H9 (cell line): ENCODE data around the gene AP4B1. TPM values are rescaled to one million over a fixed set of nuclear protein-coding genes. Genes with fewer than 3 reads are reported as not detected.

Experiments used
- DNase-seq: peaks from one replicate; pipeline ENCODE4 v3.0.0-alpha.2; 2017
- H2AFZ ChIP-seq: one replicate; pipeline ENCODE4 v1.6.1; 2013; ENCODE audit warnings: mild to moderate bottlenecking, low read length, control low read depth, moderate library complexity
- H2AK5ac ChIP-seq: 2 replicates; pipeline ENCODE4 v1.6.1; 2013; ENCODE audit warnings: low read length, control low read depth, mixed read lengths; ENCODE audit not compliant: insufficient read length
- H2BK120ac ChIP-seq: one replicate; pipeline ENCODE4 v1.6.1; 2013; ENCODE audit warnings: low read depth, mild to moderate bottlenecking, low read length, control low read depth, inconsistent platforms; ENCODE audit not compliant: poor library complexity, severe bottlenecking
- H2BK12ac ChIP-seq: 2 replicates; pipeline ENCODE4 v1.6.1; 2013; ENCODE audit warnings: low read length, control low read depth, mixed read lengths, low read depth; ENCODE audit not compliant: insufficient read length
- H2BK15ac ChIP-seq: 2 replicates; pipeline ENCODE4 v1.6.1; 2013; ENCODE audit warnings: low read depth, low read length, control low read depth
- H2BK20ac ChIP-seq: one replicate; pipeline ENCODE4 v1.6.1; 2013; ENCODE audit warnings: low read depth, mild to moderate bottlenecking, low read length, control low read depth, inconsistent platforms; ENCODE audit not compliant: poor library complexity, severe bottlenecking
- H2BK5ac ChIP-seq: 2 replicates; pipeline ENCODE4 v1.6.1; 2013; ENCODE audit warnings: low read length, control low read depth, mixed read lengths; ENCODE audit not compliant: insufficient read length
- H3K14ac ChIP-seq: 2 replicates; pipeline ENCODE4 v1.6.1; 2013; ENCODE audit warnings: low read length, control low read depth; ENCODE audit not compliant: insufficient read depth
- H3K18ac ChIP-seq: 2 replicates; pipeline ENCODE4 v1.6.1; 2013; ENCODE audit warnings: low read depth, mild to moderate bottlenecking, mixed read lengths, low read length, control low read depth; ENCODE audit not compliant: insufficient read length
- H3K23ac ChIP-seq: 2 replicates; pipeline ENCODE4 v1.6.1; 2013; ENCODE audit warnings: low read length, control low read depth, mixed read lengths, low read depth; ENCODE audit not compliant: insufficient read length
- H3K23me2 ChIP-seq: 2 replicates; pipeline ENCODE4 v1.6.1; 2013; ENCODE audit warnings: low read depth, mild to moderate bottlenecking, mixed read lengths, low read length, control low read depth; ENCODE audit not compliant: insufficient read length, poor library complexity, severe bottlenecking
- H3K27ac ChIP-seq: 2 replicates; pipeline ENCODE4 v1.5.1; 2013; ENCODE audit warnings: low read length, control low read depth, mixed read lengths, low read depth; ENCODE audit not compliant: insufficient read length
- H3K27me3 ChIP-seq: 2 replicates; pipeline ENCODE4 v1.6.1; 2013; ENCODE audit warnings: low read length, control low read depth, inconsistent platforms; ENCODE audit not compliant: insufficient read depth
- H3K4ac ChIP-seq: 2 replicates; pipeline ENCODE4 v1.6.1; 2013; ENCODE audit warnings: low read depth, mild to moderate bottlenecking, control low read depth, inconsistent platforms, low read length, moderate library complexity
- H3K4me1 ChIP-seq: 2 replicates; pipeline ENCODE4 v1.6.1; 2013; ENCODE audit warnings: low read length, control low read depth, inconsistent platforms; ENCODE audit not compliant: insufficient read depth
- H3K4me2 ChIP-seq: 2 replicates; pipeline ENCODE4 v1.6.1; 2013; ENCODE audit warnings: low read length, control low read depth, mixed read lengths; ENCODE audit not compliant: insufficient read length, insufficient read depth
- H3K56ac ChIP-seq: 2 replicates; pipeline ENCODE4 v1.6.1; 2013; ENCODE audit warnings: low read depth, mild to moderate bottlenecking, mixed read lengths, low read length, control low read depth; ENCODE audit not compliant: insufficient read length
- H3K79me1 ChIP-seq: 2 replicates; pipeline ENCODE4 v1.6.1; 2013; ENCODE audit warnings: low read depth, mild to moderate bottlenecking, moderate library complexity, low read length, control low read depth, inconsistent platforms; ENCODE audit not compliant: insufficient read depth, poor library complexity, severe bottlenecking
- H3K79me2 ChIP-seq: 2 replicates; pipeline ENCODE4 v1.6.1; 2013; ENCODE audit warnings: low read length, control low read depth, inconsistent platforms; ENCODE audit not compliant: insufficient read depth
- H3K9ac ChIP-seq: 2 replicates; pipeline ENCODE4 v1.6.1; 2013; ENCODE audit warnings: low read length, control low read depth, mixed read lengths; ENCODE audit not compliant: insufficient read length; ENCODE audit errors: extremely low read depth
- H3K9me3 ChIP-seq: one replicate; pipeline ENCODE4 v1.6.1; 2013; ENCODE audit warnings: low read depth, low read length, inconsistent platforms; ENCODE audit not compliant: control insufficient read depth
- H3T11ph ChIP-seq: one replicate; pipeline ENCODE4 v1.6.1; 2013; ENCODE audit warnings: mild to moderate bottlenecking, low read length, control low read depth, inconsistent platforms
- H4K20me1 ChIP-seq: one replicate; pipeline ENCODE4 v1.6.1; 2013; ENCODE audit not compliant: control insufficient read depth, insufficient read length, insufficient read depth
- H4K5ac ChIP-seq: 2 replicates; pipeline ENCODE4 v1.6.1; 2013; ENCODE audit warnings: low read depth, mild to moderate bottlenecking, mixed read lengths, low read length, control low read depth; ENCODE audit not compliant: insufficient read length
- H4K8ac ChIP-seq: replicated peaks from 2 replicates; pipeline ENCODE4 v1.6.1; 2013; ENCODE audit warnings: low read length, control low read depth, mixed read lengths, low read depth; ENCODE audit not compliant: insufficient read length
- H4K91ac ChIP-seq: 2 replicates; pipeline ENCODE4 v1.6.1; 2013; ENCODE audit warnings: low read depth, mild to moderate bottlenecking, moderate library complexity, mixed read lengths, low read length, control low read depth; ENCODE audit not compliant: insufficient read length
- H3K27ac Mint-ChIP-seq, 3 experiments: 2 replicates in 2 of 3; 3 replicates in 1 of 3; pipeline ENCODE4 v1.8.0; 2020 to 2021; ENCODE audit warnings: mixed read lengths in 3 of 3, mild to moderate bottlenecking in 1 of 3, moderate library complexity in 1 of 3
- H3K27me3 Mint-ChIP-seq: 2 replicates; pipeline ENCODE4 v1.8.0; 2021; ENCODE audit warnings: low read depth, mild to moderate bottlenecking, moderate library complexity, mixed read lengths
- H3K36me3 Mint-ChIP-seq, 3 experiments: 2 replicates in 2 of 3; 3 replicates in 1 of 3; pipeline ENCODE4 v1.8.0; 2020 to 2021; ENCODE audit warnings: low read depth in 3 of 3, mixed read lengths in 3 of 3; ENCODE audit not compliant: insufficient read depth in 1 of 3
- H3K4me1 Mint-ChIP-seq, 2 experiments: 2 replicates each; pipeline ENCODE4 v1.8.0; 2020; ENCODE audit warnings: mixed read lengths in 2 of 2
- H3K4me3 Mint-ChIP-seq, 2 experiments: 2 replicates in 1 of 2; 3 replicates in 1 of 2; pipeline ENCODE4 v1.8.0; 2020 to 2021; ENCODE audit warnings: mild to moderate bottlenecking in 2 of 2, mixed read lengths in 2 of 2, moderate library complexity in 1 of 2
- H3K9me3 Mint-ChIP-seq, 2 experiments: 2 replicates in 1 of 2; 3 replicates in 1 of 2; pipeline ENCODE4 v1.8.0; 2020; ENCODE audit warnings: mild to moderate bottlenecking in 2 of 2, mixed read lengths in 2 of 2, moderate library complexity in 1 of 2
- CTCF ChIP-seq: fragments of 200-600 bp; sonication (generic); conservative IDR thresholded peaks from 3 replicates; pipeline ENCODE4 v1.8.0; 2021; ENCODE audit warnings: antibody characterized with exemption, mild to moderate bottlenecking
- WGBS: extraction: QIAGEN DNeasy Blood & Tissue Kit; methylation state at CpG from one replicate; pipeline ENCODE4 v1.1.7; 2013; ENCODE audit warnings: missing lambda C conversion rate, low lambda C conversion rate, mixed read lengths; ENCODE audit not compliant: insufficient read length; ENCODE audit errors: extremely low coverage; 5-methylcytosine and 5-hydroxymethylcytosine counted together
- total RNA-seq: library from RNA; stranded (reverse); gene quantifications from 2 replicates; pipeline ENCODE4 v1.2.1, GENCODE V29; 2021

The AP4B1 gene
- total RNA-seq, 1 experiment from 2014 or later: 19.3 TPM

GRCh38 chr1:113870778-113871177, 33.8 kb downstream of the AP4B1 start:
- H2AK5ac ChIP-seq: no peak overlapping the region
- H3K23me2 ChIP-seq: no peaks in the 10 kb centered on the region
- no peaks in the 10 kb centered on the region for H4K20me1 ChIP-seq
- H3K9me3 ChIP-seq: no peaks in the 10 kb centered on the region
- H2BK12ac ChIP-seq: no peak overlapping the region
- H3K23ac ChIP-seq: no peak overlapping the region
- H3K14ac ChIP-seq: no peak overlapping the region
- WGBS: no CpG with 5 or more reads among the region's 3 CpGs
- H2BK120ac ChIP-seq: no peak overlapping the region
- H3K27me3 ChIP-seq: no peaks in the 10 kb centered on the region
- H3T11ph ChIP-seq: no peak overlapping the region
- no peaks in the 10 kb centered on the region for H3K27me3 Mint-ChIP-seq
- no peak overlapping the region for H4K8ac ChIP-seq
- no peaks in the 10 kb centered on the region for H3K36me3 Mint-ChIP-seq
- H3K4me3 Mint-ChIP-seq: no peak overlapping the region
- H3K4me1 ChIP-seq: no peaks in the 10 kb centered on the region
- no peak overlapping the region for H3K9ac ChIP-seq
- no peak overlapping the region for H2BK15ac ChIP-seq
- no peak for TF ChIP-seq CTCF
- H3K27ac Mint-ChIP-seq: no peak overlapping the region
- H3K4ac ChIP-seq: no peak overlapping the region
- no peak overlapping the region for H2AFZ ChIP-seq
- no peaks in the 10 kb centered on the region for H3K4me1 Mint-ChIP-seq
- H2BK20ac ChIP-seq: no peak overlapping the region
- no peak overlapping the region for H3K56ac ChIP-seq
- no peak overlapping the region for H4K91ac ChIP-seq
- no peaks in the 10 kb centered on the region for H3K9me3 Mint-ChIP-seq
- no peaks in the 10 kb centered on the region for H3K79me1 ChIP-seq
- no peaks in the 10 kb centered on the region for H3K79me2 ChIP-seq
- H2BK5ac ChIP-seq: no peak overlapping the region
- no peak overlapping the region for H3K18ac ChIP-seq
- no peak overlapping the region for H3K27ac ChIP-seq
- H3K4me2 ChIP-seq: no peak overlapping the region
- no peak for DNase-seq
- H4K5ac ChIP-seq: no peak overlapping the region
